Trophoblast cell (in vitro differentiated cells and primary cell): ENCODE results near the gene SETDB1.
A peak's percentile ranks its signal among the peaks of the same experiment; 100 is the strongest.

Source experiments
- DNase-seq, 2 donors: peaks; one replicate each; pipeline ENCODE4 v3.0.0-alpha.2; 2016
- H2AFZ ChIP-seq: 2 replicates; pipeline ENCODE4 v1.6.1; 2013; ENCODE audit warnings: low read length, moderate library complexity, mild to moderate bottlenecking; ENCODE audit not compliant: insufficient read depth, poor library complexity
- H2AK5ac ChIP-seq: 2 replicates; pipeline ENCODE4 v1.6.1; 2013; ENCODE audit warnings: mild to moderate bottlenecking, low read length
- H2BK120ac ChIP-seq: 2 replicates; pipeline ENCODE4 v1.6.1; 2013; ENCODE audit warnings: low read length, mild to moderate bottlenecking, moderate library complexity; ENCODE audit not compliant: insufficient read depth, poor library complexity
- H2BK12ac ChIP-seq: 2 replicates; pipeline ENCODE4 v1.6.1; 2013; ENCODE audit warnings: mild to moderate bottlenecking, low read length, moderate library complexity
- H2BK5ac ChIP-seq: 2 replicates; pipeline ENCODE4 v1.6.1; 2013; ENCODE audit warnings: low read length, low read depth, moderate library complexity, mild to moderate bottlenecking; ENCODE audit not compliant: poor library complexity
- H3K14ac ChIP-seq: 2 replicates; pipeline ENCODE4 v1.6.1; 2013; ENCODE audit warnings: mild to moderate bottlenecking, low read length
- H3K18ac ChIP-seq: 2 replicates; pipeline ENCODE4 v1.6.1; 2013; ENCODE audit warnings: mild to moderate bottlenecking, low read length
- H3K23ac ChIP-seq: 2 replicates; pipeline ENCODE4 v1.6.1; 2013; ENCODE audit warnings: low read length
- H3K27ac ChIP-seq: 2 replicates; pipeline ENCODE4 v1.5.1; 2013; ENCODE audit warnings: low read depth, mild to moderate bottlenecking, inconsistent platforms, low read length, moderate library complexity
- H3K27me3 ChIP-seq: 2 replicates; pipeline ENCODE4 v1.6.1; 2013; ENCODE audit warnings: inconsistent platforms, mild to moderate bottlenecking, low read length, moderate library complexity; ENCODE audit not compliant: insufficient read depth
- H3K36me3 ChIP-seq, 2 experiments: 1 replicate in 1 of 2; 2 replicates in 1 of 2; pipeline ENCODE4 v1.6.1; 2013; ENCODE audit warnings: low read length in 2 of 2, mild to moderate bottlenecking in 2 of 2, moderate library complexity in 1 of 2; ENCODE audit not compliant: insufficient read depth in 2 of 2, control insufficient read depth in 1 of 2
- H3K4ac ChIP-seq: 2 replicates; pipeline ENCODE4 v1.6.1; 2013; ENCODE audit warnings: low read depth, mild to moderate bottlenecking, low read length, moderate library complexity
- H3K4me1 ChIP-seq, 2 experiments: 1 replicate in 1 of 2; 2 replicates in 1 of 2; pipeline ENCODE4 v1.6.1; 2013; ENCODE audit warnings: low read length in 2 of 2, mild to moderate bottlenecking in 2 of 2, moderate library complexity in 1 of 2; ENCODE audit not compliant: insufficient read depth in 2 of 2, control insufficient read depth in 1 of 2
- H3K4me2 ChIP-seq: 2 replicates; pipeline ENCODE4 v1.6.1; 2013; ENCODE audit warnings: inconsistent platforms, mild to moderate bottlenecking, low read length, moderate library complexity
- H3K4me3 ChIP-seq: 2 replicates; pipeline ENCODE4 v1.5.1; 2013; ENCODE audit warnings: mild to moderate bottlenecking, low read depth, low read length, inconsistent platforms
- H3K79me1 ChIP-seq: one replicate; pipeline ENCODE4 v1.6.1; 2013; ENCODE audit warnings: low read length
- H3K79me2 ChIP-seq: 2 replicates; pipeline ENCODE4 v1.6.1; 2013; ENCODE audit warnings: low read length, mild to moderate bottlenecking; ENCODE audit not compliant: control insufficient read depth, insufficient read depth, poor library complexity
- H3K9ac ChIP-seq: 2 replicates; pipeline ENCODE4 v1.6.1; 2013; ENCODE audit warnings: mild to moderate bottlenecking, low read length
- H3K9me3 ChIP-seq: 2 replicates; pipeline ENCODE4 v1.6.1; 2013; ENCODE audit warnings: low read depth, mild to moderate bottlenecking, control low read depth, inconsistent platforms, low read length; ENCODE audit not compliant: insufficient read depth
- H4K12ac ChIP-seq: 2 replicates; pipeline ENCODE4 v1.6.1; 2013; ENCODE audit warnings: low read depth, mild to moderate bottlenecking, low read length, moderate library complexity
- H4K8ac ChIP-seq: 2 replicates; pipeline ENCODE4 v1.6.1; 2013; ENCODE audit warnings: low read depth, mild to moderate bottlenecking, low read length, moderate library complexity
- H4K91ac ChIP-seq: one replicate; pipeline ENCODE4 v1.6.1; 2013; ENCODE audit warnings: low read depth, mild to moderate bottlenecking, low read length, moderate library complexity
- WGBS: extraction: QIAGEN DNeasy Blood & Tissue Kit; methylation state at CpG from one replicate; pipeline ENCODE4 v1.1.7; 2013; ENCODE audit warnings: missing lambda C conversion rate; ENCODE audit not compliant: insufficient read length, insufficient coverage; ENCODE audit errors: extremely low coverage; 5-methylcytosine and 5-hydroxymethylcytosine counted together

Gene SETDB1

DNA sequence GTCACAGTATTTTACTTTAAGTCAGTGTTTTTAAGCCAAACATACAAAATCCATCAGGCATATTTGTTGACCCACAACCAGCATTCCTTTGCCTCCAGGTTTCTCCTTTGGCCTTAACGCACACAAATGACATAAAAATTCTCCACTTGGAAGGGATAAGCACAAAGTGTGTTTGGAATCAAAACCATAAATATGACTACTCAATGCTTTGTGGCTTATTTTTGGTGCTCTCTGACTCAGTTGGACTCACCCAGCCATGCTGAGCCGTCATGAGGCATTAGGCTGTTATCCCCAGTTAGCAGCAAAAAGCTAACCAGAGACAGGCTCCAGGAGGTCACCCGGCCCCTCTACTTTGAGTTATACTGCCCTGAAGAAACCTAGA lies 83.0 kb downstream of the SETDB1 start:
- Histone ChIP-seq H3K4me3 (no peak overlapping the region), H2BK12ac (no peak overlapping the region), H2AK5ac (no peak overlapping the region), H3K27ac (no peak overlapping the region), H3K9me3 (no peaks in the 10 kb centered on the region), H2AFZ (peak overlapping the region; percentile 38), H3K14ac (no peak overlapping the region), H4K8ac (peak overlapping the region; percentile 85), H3K18ac (no peak overlapping the region), H2BK5ac (no peak overlapping the region), H4K12ac (no peak overlapping the region), H2BK120ac (no peak overlapping the region), H3K79me2 (peaks cover 4% of the 10 kb centered on the region), H3K9ac (no peak overlapping the region), H4K91ac (no peak overlapping the region), H3K79me1 (peaks cover 5% of the 10 kb centered on the region), H3K23ac (no peak overlapping the region), H3K27me3 (no peaks in the 10 kb centered on the region), H3K4me2 (peak overlapping the region; percentile 88), H3K4ac (no peak overlapping the region), H3K36me3 (no peaks in the 10 kb centered on the region), H3K4me1 (peaks cover 6 to 8% of the 10 kb centered on the region in 2 experiments)
- DNase-seq, result no peak
- WGBS, result no CpG with 5 or more reads among the region's 3 CpGs

DNA sequence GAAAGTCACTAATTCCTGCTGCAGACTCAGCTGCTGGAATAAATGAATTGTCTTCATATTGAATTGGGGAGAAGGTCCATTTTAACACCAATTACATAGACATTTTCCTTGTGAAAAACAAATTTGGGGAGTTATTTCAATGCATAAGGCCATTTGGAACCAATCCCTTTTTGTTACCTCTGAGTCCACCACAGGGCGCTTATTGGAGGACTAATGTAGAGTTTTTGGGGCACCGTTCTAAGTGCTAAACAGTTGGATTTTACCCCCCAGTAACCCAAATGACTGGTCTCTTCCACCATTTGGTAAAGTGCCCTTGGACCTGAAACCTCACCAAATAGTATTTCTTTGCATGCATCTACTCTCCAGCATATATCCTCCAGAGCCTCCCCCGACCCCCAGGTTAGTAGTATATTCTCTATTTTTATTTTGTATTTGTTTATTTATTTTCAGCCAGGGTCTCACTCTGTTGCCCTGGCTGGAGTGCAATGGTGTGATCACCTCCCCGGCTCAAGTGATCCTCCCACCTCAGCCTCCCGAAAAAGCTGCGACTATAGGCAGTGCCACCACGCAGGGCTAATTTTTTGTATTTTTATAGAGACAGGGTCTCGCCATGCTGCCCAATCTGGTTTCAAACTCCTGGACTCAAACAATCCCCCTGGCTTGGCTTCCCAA lies 83.6 kb downstream of the SETDB1 start:
- no peak overlapping the region for H3K14ac ChIP-seq
- no peak overlapping the region for H3K4ac ChIP-seq
- peaks cover 6 to 8% of the 10 kb centered on the region in 2 experiments for H3K4me1 ChIP-seq
- peaks cover 5% of the 10 kb centered on the region for H3K79me1 ChIP-seq
- no peak overlapping the region for H4K8ac ChIP-seq
- no peaks in the 10 kb centered on the region for H3K27me3 ChIP-seq
- no peak overlapping the region for H2AFZ ChIP-seq
- no peak overlapping the region for H3K18ac ChIP-seq
- WGBS, result no CpG with 5 or more reads among the region's 8 CpGs
- H3K23ac ChIP-seq, result no peak overlapping the region
- no peak overlapping the region for H3K4me2 ChIP-seq
- no peak overlapping the region for H2BK5ac ChIP-seq
- no peak overlapping the region for H2AK5ac ChIP-seq
- no peak overlapping the region for H3K27ac ChIP-seq
- no peak overlapping the region for H3K9ac ChIP-seq
- DNase-seq, result no peak
- H3K79me2 ChIP-seq, result peaks cover 4% of the 10 kb centered on the region
- H4K91ac ChIP-seq, result no peak overlapping the region
- no peaks in the 10 kb centered on the region for H3K36me3 ChIP-seq
- H2BK12ac ChIP-seq, result no peak overlapping the region
- no peaks in the 10 kb centered on the region for H3K9me3 ChIP-seq
- H3K4me3 ChIP-seq, result no peak overlapping the region
- no peak overlapping the region for H4K12ac ChIP-seq
- no peak overlapping the region for H2BK120ac ChIP-seq

DNA sequence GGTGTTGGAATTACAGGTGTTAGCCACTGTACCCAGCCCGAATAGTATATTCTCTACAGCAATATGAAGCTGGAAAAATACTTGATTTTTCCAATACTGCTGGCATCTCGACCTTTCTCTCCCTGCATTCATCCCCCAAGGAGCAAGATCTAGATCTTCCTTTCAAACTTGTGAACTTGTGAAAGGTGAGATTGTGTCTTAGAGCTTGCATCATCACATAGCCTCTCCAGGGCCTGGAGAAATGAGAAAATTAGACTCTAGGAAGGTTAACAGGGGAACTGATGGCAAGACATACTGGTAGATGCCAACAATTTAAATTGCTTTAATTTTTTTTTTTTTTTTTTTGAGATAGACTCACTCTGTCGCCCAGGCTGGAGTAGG lies 84.2 kb downstream of the SETDB1 start:
- no peaks in the 10 kb centered on the region for H3K36me3 ChIP-seq
- no peak overlapping the region for H3K4ac ChIP-seq
- H3K4me1 ChIP-seq, result peaks cover 6 to 8% of the 10 kb centered on the region in 2 experiments
- no peak overlapping the region for H3K18ac ChIP-seq
- H3K4me2 ChIP-seq, result no peak overlapping the region
- no peak overlapping the region for H2BK120ac ChIP-seq
- H4K8ac ChIP-seq, result no peak overlapping the region
- no peak overlapping the region for H3K27ac ChIP-seq
- H3K9me3 ChIP-seq, result no peaks in the 10 kb centered on the region
- WGBS, result no CpG with 5 or more reads among the region's 3 CpGs
- H2AFZ ChIP-seq, result no peak overlapping the region
- DNase-seq, result no peak
- H4K91ac ChIP-seq, result no peak overlapping the region
- H4K12ac ChIP-seq, result no peak overlapping the region
- no peak overlapping the region for H3K23ac ChIP-seq
- no peak overlapping the region for H3K4me3 ChIP-seq
- peaks cover 4% of the 10 kb centered on the region for H3K79me2 ChIP-seq
- H3K79me1 ChIP-seq, result peaks cover 5% of the 10 kb centered on the region
- no peak overlapping the region for H2AK5ac ChIP-seq
- no peaks in the 10 kb centered on the region for H3K27me3 ChIP-seq
- H2BK12ac ChIP-seq, result no peak overlapping the region
- H3K14ac ChIP-seq, result no peak overlapping the region
- H3K9ac ChIP-seq, result no peak overlapping the region
- no peak overlapping the region for H2BK5ac ChIP-seq

DNA sequence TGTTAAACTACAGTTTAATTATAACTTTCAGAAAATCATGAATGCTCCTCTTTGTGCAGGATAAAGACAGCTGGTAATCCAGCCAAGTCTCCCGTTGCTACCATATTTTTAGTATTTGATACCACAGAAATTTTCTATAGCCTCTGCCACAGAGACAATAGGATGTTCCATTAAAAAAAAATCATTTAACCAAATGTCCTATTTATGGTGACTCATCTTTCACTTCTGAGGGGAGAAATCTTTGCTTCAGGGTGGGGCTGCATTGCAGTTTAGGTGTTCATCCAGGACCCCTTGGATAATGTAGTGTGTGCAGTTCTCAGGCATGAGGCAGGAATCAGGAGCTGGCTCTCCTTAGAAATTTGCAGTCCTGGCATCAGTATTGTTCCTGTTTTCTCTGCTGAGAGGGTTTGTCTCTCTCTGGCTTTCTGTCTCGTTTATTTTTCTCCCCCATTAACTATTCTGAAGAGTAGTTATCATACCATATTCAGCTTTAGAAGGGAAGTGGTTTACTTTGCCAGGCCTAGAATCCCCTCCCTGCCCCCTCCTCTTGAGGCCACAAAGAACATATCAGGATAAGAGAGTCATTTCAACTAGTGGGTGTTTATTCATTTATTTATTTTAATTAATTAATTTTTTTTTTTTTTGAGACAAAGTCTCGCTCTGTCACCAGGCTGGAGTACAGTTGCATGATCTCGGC lies 85.1 kb downstream of the SETDB1 start:
- no peak overlapping the region for H3K23ac ChIP-seq
- H3K4me2 ChIP-seq, result no peak overlapping the region
- no peak overlapping the region for H2AK5ac ChIP-seq
- no peaks in the 10 kb centered on the region for H3K27me3 ChIP-seq
- H3K14ac ChIP-seq, result no peak overlapping the region
- no peak overlapping the region for H3K4ac ChIP-seq
- DNase-seq, result no peak
- H4K91ac ChIP-seq, result no peak overlapping the region
- no peak overlapping the region for H4K12ac ChIP-seq
- no CpG with 5 or more reads among the region's 4 CpGs for WGBS
- no peak overlapping the region for H3K9ac ChIP-seq
- H3K18ac ChIP-seq, result no peak overlapping the region
- H2BK12ac ChIP-seq, result no peak overlapping the region
- H4K8ac ChIP-seq, result no peak overlapping the region
- peaks cover 4% of the 10 kb centered on the region for H3K79me2 ChIP-seq
- H3K9me3 ChIP-seq, result no peaks in the 10 kb centered on the region
- H2BK120ac ChIP-seq, result no peak overlapping the region
- peaks cover 5% of the 10 kb centered on the region for H3K79me1 ChIP-seq
- H3K4me1 ChIP-seq, result peaks cover 1 to 4% of the 10 kb centered on the region in 2 experiments
- no peaks in the 10 kb centered on the region for H3K36me3 ChIP-seq
- no peak overlapping the region for H2BK5ac ChIP-seq
- no peak overlapping the region for H3K27ac ChIP-seq
- no peak overlapping the region for H3K4me3 ChIP-seq
- no peak overlapping the region for H2AFZ ChIP-seq
